HG03196 (cell line): ENCODE data around the gene ZDHHC1.

ENCODE experiments used
- ATAC-seq: cut with Tn5 transposase; IDR thresholded peaks from one replicate; pipeline ENCODE4 v1.9.1; 2021; ENCODE audit not compliant: unreplicated experiment

Gene ZDHHC1

GRCh38 chr16:67411339-67411738 lies 4.9 kb downstream of the ZDHHC1 start:
- no peak for ATAC-seq

GRCh38 chr16:67409631-67410030 lies 6.6 kb downstream of the ZDHHC1 start:
- no peak for ATAC-seq

- no peak for ATAC-seq
Observed at GRCh38 chr16:67407788-67408452, 8.4 kb downstream of the ZDHHC1 start.

- ATAC-seq = no peak
Observed at GRCh38 chr16:67407176-67407787, 9.0 kb downstream of the ZDHHC1 start.

GRCh38 chr16:67406111-67406971 lies 9.9 kb downstream of the ZDHHC1 start:
- ATAC-seq = no peak

- no peak for ATAC-seq
Observed at GRCh38 chr16:67405336-67405735, 10.9 kb downstream of the ZDHHC1 start.

GRCh38 chr16:67404740-67405226 lies 11.5 kb downstream of the ZDHHC1 start:
- ATAC-seq = no peak

- ATAC-seq = no peak
Observed at GRCh38 chr16:67403976-67404555, 12.2 kb downstream of the ZDHHC1 start.

- ATAC-seq = no peak
Observed at GRCh38 chr16:67400901-67401300, 15.4 kb downstream of the ZDHHC1 start.

GRCh38 chr16:67399749-67400704 lies 16.2 kb downstream of the ZDHHC1 start:
- ATAC-seq = no peak

- ATAC-seq = no peak
Observed at GRCh38 chr16:67399218-67399733, 17.0 kb downstream of the ZDHHC1 start.

GRCh38 chr16:67398546-67399217 lies 17.6 kb downstream of the ZDHHC1 start:
- no peak for ATAC-seq

GRCh38 chr16:67397812-67398545 lies 18.3 kb downstream of the ZDHHC1 start:
- no peak for ATAC-seq

- ATAC-seq = no peak
Observed at GRCh38 chr16:67397036-67397801, 19.1 kb downstream of the ZDHHC1 start.

- ATAC-seq = no peak
Observed at GRCh38 chr16:67396159-67397035, 19.9 kb downstream of the ZDHHC1 start.

GRCh38 chr16:67395458-67396158 lies 20.7 kb downstream of the ZDHHC1 start:
- ATAC-seq = no peak

GRCh38 chr16:67395105-67395457 lies 21.2 kb downstream of the ZDHHC1 start:
- ATAC-seq = no peak
